Activated CD8-positive, alpha-beta T cell treated with anti-CD3 and anti-CD28 coated beads for 36 hours (primary cell): ENCODE results near the gene PKHD1. TPM values are rescaled to one million over a fixed set of nuclear protein-coding genes. Genes with fewer than 3 reads are reported as not detected.
"Not testable (repeated sequence)": the region's sequence is repeated elsewhere in the genome, so short reads cannot be mapped to it uniquely, and the experiment has no call there.

Experiments used
- ATAC-seq: fragments of 200-7000 bp; cut with Tn5 transposase; one replicate; pipeline ENCODE4 v1.10.0; 2021; ENCODE audit warnings: mild to moderate bottlenecking, moderate library complexity
- CTCF ChIA-PET: fragments of 350-600 bp; sonication (Branson Sonifier 250); formaldehyde crosslinking; loops from one replicate; lab custom pipeline; 2021; ENCODE audit warnings: antibody characterized with exemption; lab: Charles Lee
- POLR2A ChIA-PET: fragments of 350-600 bp; sonication (Branson Sonifier 250); formaldehyde crosslinking; loops from one replicate; lab custom pipeline; 2021; ENCODE audit warnings: antibody characterized with exemption; lab: Charles Lee
- DNase-seq: peaks from one replicate; pipeline ENCODE4 v3.0.0-alpha.2; 2020
- H3K27ac Mint-ChIP-seq: one replicate; pipeline ENCODE4 v1.8.0; 2021; ENCODE audit warnings: mild to moderate bottlenecking, mixed read lengths
- H3K27me3 Mint-ChIP-seq: one replicate; pipeline ENCODE4 v1.8.0; 2021; ENCODE audit warnings: mixed read lengths
- H3K36me3 Mint-ChIP-seq: one replicate; pipeline ENCODE4 v1.8.0; 2021; ENCODE audit warnings: low read depth, mixed read lengths
- H3K4me1 Mint-ChIP-seq: one replicate; pipeline ENCODE4 v1.8.0; 2021; ENCODE audit warnings: low read depth, mixed read lengths
- H3K4me3 Mint-ChIP-seq: one replicate; pipeline ENCODE4 v1.8.0; 2021; ENCODE audit warnings: mild to moderate bottlenecking, moderate library complexity, mixed read lengths
- H3K9me3 Mint-ChIP-seq: one replicate; pipeline ENCODE4 v1.8.0; 2021; ENCODE audit warnings: mixed read lengths
- intact Hi-C: fragments of 100-400 bp; cut with micrococcal nuclease; formaldehyde crosslinking; loops from one replicate; pipeline ENCODE4 v1.10.0; 2022
- total RNA-seq, 2 experiments: library from RNA; stranded (reverse); gene quantifications; one replicate each; pipeline ENCODE4 v1.2.3, GENCODE V29; 2021
- TF ChIP-seq, protein P1 (sequence below): fragments of 200-600 bp; IDR thresholded peaks from one replicate; pipeline ENCODE4 v1.8.0; 2022; ENCODE audit warnings: antibody characterized with exemption, mild to moderate bottlenecking

PKHD1 gene
- total RNA-seq, 2 experiments from 2014 or later, result not detected

DNA sequence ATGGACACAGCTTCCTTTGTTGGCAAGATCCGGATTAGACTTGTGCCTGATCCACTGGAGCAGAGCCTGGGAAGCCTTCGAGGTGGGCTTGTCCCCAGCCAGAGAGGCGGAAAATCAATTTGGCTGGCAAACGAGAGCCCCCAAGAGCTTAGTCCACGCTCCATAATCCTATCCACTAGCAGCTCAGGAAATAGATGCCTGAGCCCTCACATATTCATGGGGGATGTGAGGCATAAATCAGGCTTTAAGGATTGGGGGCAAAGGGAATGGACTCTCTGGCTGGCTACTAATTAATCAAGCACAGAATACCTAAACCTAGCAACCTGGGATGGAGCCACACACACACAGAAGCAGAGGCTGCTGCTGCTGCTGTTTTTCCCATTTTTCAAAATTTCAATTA lies 137.9 kb downstream of the PKHD1 start:
- TF ChIP-seq, protein P1, sequence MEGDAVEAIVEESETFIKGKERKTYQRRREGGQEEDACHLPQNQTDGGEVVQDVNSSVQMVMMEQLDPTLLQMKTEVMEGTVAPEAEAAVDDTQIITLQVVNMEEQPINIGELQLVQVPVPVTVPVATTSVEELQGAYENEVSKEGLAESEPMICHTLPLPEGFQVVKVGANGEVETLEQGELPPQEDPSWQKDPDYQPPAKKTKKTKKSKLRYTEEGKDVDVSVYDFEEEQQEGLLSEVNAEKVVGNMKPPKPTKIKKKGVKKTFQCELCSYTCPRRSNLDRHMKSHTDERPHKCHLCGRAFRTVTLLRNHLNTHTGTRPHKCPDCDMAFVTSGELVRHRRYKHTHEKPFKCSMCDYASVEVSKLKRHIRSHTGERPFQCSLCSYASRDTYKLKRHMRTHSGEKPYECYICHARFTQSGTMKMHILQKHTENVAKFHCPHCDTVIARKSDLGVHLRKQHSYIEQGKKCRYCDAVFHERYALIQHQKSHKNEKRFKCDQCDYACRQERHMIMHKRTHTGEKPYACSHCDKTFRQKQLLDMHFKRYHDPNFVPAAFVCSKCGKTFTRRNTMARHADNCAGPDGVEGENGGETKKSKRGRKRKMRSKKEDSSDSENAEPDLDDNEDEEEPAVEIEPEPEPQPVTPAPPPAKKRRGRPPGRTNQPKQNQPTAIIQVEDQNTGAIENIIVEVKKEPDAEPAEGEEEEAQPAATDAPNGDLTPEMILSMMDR, result no peak
- DNase-seq, result no peak
- POLR2A ChIA-PET, result no interaction called here
- Mint-ChIP-seq H3K27ac (no peak overlapping the region), H3K27me3 (peaks cover 1% of the 10 kb centered on the region), H3K36me3 (no peaks in the 10 kb centered on the region), H3K4me3 (no peak overlapping the region), H3K9me3 (no peaks in the 10 kb centered on the region), H3K4me1 (no peaks in the 10 kb centered on the region)
- intact Hi-C loops, result no loop called here
- ATAC-seq, result no peak
- CTCF ChIA-PET, result interaction anchor here (1.9 kb wide), 1 partner anchor 10 kb away, joined by 8 read pairs; no protein-coding TSS in a partner anchor

DNA sequence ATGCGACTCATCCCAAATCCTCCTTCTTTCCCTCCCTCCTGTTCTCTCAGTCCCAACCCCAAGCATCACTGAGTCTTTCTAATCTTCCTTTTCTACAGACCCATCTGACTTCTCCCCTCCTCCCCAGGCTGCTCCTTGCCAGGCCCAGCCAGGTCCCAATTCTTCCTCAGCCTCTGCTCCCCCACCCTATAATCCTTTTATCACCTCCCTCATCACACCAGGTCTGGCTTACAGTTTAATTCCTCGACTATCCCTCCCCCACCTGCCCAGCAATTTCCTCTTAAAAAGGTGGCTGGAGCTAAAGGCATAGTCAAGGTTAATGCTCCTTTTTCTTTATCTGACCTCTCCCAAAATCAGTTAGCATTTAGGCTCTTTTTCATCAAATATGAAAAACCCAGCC lies 147.7 kb downstream of the PKHD1 start:
- DNase-seq, POLR2A ChIA-PET, H3K27me3 Mint-ChIP-seq, H3K27ac Mint-ChIP-seq, CTCF ChIA-PET, H3K4me1 Mint-ChIP-seq, intact Hi-C loops, ATAC-seq, H3K4me3 Mint-ChIP-seq, H3K36me3 Mint-ChIP-seq, H3K9me3 Mint-ChIP-seq: not testable (repeated sequence)

DNA sequence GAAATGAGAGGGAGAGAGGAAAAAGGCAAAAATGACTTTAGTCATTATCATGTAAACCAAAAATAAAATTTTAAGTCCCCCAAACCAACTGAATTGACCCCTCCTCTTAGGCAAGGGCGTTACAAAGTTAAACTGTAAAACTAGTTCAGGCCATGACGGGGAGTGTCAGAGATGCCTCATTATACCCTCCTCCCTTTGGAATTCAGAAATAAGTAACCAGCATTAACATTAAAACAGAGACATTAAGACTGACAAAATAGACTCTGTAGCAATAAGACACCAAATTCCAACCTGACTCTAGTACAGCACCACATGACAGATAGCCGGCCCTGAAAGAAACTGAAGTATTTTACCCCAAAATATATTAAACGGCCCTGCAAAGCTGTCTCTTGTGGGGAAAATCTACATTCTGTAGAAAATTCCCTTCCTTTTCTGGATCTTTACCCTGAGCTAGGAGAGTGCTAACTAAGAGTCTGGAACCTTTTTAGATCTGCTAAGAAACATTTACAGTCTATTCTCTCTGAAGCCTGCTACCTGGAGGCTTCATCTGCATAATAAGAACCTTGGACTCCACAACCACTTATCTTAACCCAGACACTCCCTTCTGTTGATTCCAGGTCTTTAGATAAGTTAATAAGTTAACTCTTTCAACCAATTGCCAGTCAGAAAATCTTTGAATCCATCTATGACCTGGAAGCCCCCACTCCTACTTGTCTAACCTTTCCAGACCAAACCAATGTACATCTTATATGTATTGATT lies 150.7 kb downstream of the PKHD1 start:
- no peak for DNase-seq
- Mint-ChIP-seq H3K27me3 (peaks cover 2% of the 10 kb centered on the region), H3K9me3 (no peaks in the 10 kb centered on the region), H3K36me3 (no peaks in the 10 kb centered on the region), H3K27ac (no peak overlapping the region), H3K4me3 (no peak overlapping the region), H3K4me1 (no peaks in the 10 kb centered on the region)
- CTCF ChIA-PET, result interaction anchor here (1.5 kb wide), 1 partner anchor 113 kb away, joined by 3 read pairs; no protein-coding TSS in a partner anchor
- intact Hi-C loops, result no loop called here
- ATAC-seq, result no peak
- TF ChIP-seq, protein P1, result no peak
- POLR2A ChIA-PET, result interaction anchor here (0.6 kb wide), 1 partner anchor 36 kb away, joined by 3 read pairs; no protein-coding TSS in a partner anchor

DNA sequence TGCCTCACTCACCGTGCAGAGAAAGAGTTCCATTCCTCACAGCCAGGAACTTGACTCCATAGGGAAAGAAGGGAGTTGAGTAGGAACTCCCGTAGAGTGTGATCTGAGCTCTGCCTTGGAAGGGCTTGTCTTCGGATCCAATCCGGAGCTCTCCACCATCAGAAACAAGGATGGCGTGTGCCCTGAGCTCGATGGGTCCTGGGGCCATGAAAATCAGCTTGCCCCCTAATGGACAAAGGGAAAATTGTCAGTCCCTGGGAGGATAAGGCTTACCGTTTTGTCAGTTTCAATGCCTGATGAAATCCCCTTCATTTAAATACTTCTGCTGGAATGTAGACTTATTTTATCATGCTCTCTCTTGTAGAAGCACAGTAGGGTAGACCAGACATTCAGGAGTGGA lies 153.3 kb downstream of the PKHD1 start:
- H3K27me3 Mint-ChIP-seq, result peaks cover 2% of the 10 kb centered on the region
- no peaks in the 10 kb centered on the region for H3K36me3 Mint-ChIP-seq
- no peaks in the 10 kb centered on the region for H3K4me1 Mint-ChIP-seq
- CTCF ChIA-PET, result no interaction called here
- intact Hi-C loops, result no loop called here
- DNase-seq (no peak), ATAC-seq (no peak)
- POLR2A ChIA-PET, result no interaction called here
- TF ChIP-seq, protein P1, result no peak
- no peak overlapping the region for H3K4me3 Mint-ChIP-seq
- H3K9me3 Mint-ChIP-seq, result no peaks in the 10 kb centered on the region
- H3K27ac Mint-ChIP-seq, result no peak overlapping the region

DNA sequence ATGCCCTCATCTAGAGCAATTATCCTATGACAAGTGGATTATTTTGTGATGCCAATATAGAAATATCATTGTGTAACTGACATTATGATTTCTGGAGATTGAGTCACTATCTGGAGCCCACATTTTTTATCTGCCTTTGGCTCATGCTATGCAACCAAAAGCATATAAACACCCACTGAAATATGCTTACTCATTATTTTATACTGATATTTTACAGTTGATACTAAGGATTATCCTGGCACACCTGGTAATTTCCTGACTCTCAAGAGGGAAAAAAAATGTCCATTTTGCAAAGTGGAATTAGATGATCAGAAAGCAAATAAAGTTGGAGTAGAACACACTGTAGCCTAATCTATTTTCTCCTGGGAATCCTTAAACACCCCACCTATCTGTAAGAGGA lies 154.5 kb downstream of the PKHD1 start:
- DNase-seq (no peak), ATAC-seq (no peak)
- H3K4me3 Mint-ChIP-seq, result no peak overlapping the region
- ChIA-PET POLR2A (no interaction called here), CTCF (no interaction called here)
- H3K4me1 Mint-ChIP-seq, result no peaks in the 10 kb centered on the region
- H3K27ac Mint-ChIP-seq, result no peak overlapping the region
- H3K27me3 Mint-ChIP-seq, result peaks cover 2% of the 10 kb centered on the region
- H3K9me3 Mint-ChIP-seq, result no peaks in the 10 kb centered on the region
- intact Hi-C loops, result no loop called here
- H3K36me3 Mint-ChIP-seq, result no peaks in the 10 kb centered on the region
- TF ChIP-seq, protein P1, result no peak
